Loucy (cell line): ENCODE data around the gene STMN3.

Source experiments
- H2AFZ ChIP-seq: fragments of 200-600 bp; sonication (generic); 2 replicates; pipeline ENCODE4 v1.6.0; 2016; ENCODE audit warnings: antibody characterized with exemption, mild to moderate bottlenecking, low read length, moderate library complexity
- H3F3A ChIP-seq: fragments of 200-600 bp; 2 replicates; pipeline ENCODE4 v1.6.0; 2016; ENCODE audit warnings: antibody characterized with exemption, low read depth, mild to moderate bottlenecking
- H3K27me3 ChIP-seq: fragments of 200-600 bp; sonication (generic); 2 replicates; pipeline ENCODE4 v1.6.1; 2014; ENCODE audit warnings: low read length, mild to moderate bottlenecking; ENCODE audit not compliant: insufficient read depth, poor library complexity, severe bottlenecking
- H3K36me3 ChIP-seq: fragments of 200-600 bp; sonication (generic); 2 replicates; pipeline ENCODE4 v1.6.1; 2016; ENCODE audit warnings: low read length; ENCODE audit not compliant: insufficient read depth
- H3K4me1 ChIP-seq: fragments of 200-600 bp; sonication (generic); 2 replicates; pipeline ENCODE4 v1.5.1; 2014; ENCODE audit warnings: low read length, mild to moderate bottlenecking; ENCODE audit not compliant: insufficient read depth, poor library complexity, severe bottlenecking
- H3K4me2 ChIP-seq: fragments of 200-600 bp; sonication (generic); 2 replicates; pipeline ENCODE4 v1.6.0; 2014; ENCODE audit warnings: antibody characterized with exemption, low read length, low read depth, mild to moderate bottlenecking; ENCODE audit not compliant: poor library complexity, severe bottlenecking
- H3K4me3 ChIP-seq: fragments of 200-600 bp; sonication (generic); 2 replicates; pipeline ENCODE4 v1.5.1; 2014; ENCODE audit warnings: low read length, mild to moderate bottlenecking, mixed read lengths; ENCODE audit not compliant: poor library complexity, severe bottlenecking
- H3K79me2 ChIP-seq: fragments of 200-600 bp; sonication (generic); 2 replicates; pipeline ENCODE4 v1.6.1; 2014; ENCODE audit warnings: low read length; ENCODE audit not compliant: insufficient read depth
- H3K9ac ChIP-seq: fragments of 200-600 bp; sonication (generic); 2 replicates; pipeline ENCODE4 v1.6.0; 2014; ENCODE audit warnings: mild to moderate bottlenecking, low read depth, low read length, moderate library complexity; ENCODE audit not compliant: poor library complexity, severe bottlenecking
- H3K9me2 ChIP-seq: fragments of 200-600 bp; sonication (generic); replicated peaks from 2 replicates; pipeline ENCODE4 v1.6.1; 2016; ENCODE audit warnings: low read depth, low read length, mixed read lengths
- H3K9me3 ChIP-seq: fragments of 200-600 bp; sonication (generic); 2 replicates; pipeline ENCODE4 v1.6.1; 2014; ENCODE audit warnings: mild to moderate bottlenecking, antibody characterized with exemption, low read length, low read depth; ENCODE audit not compliant: insufficient read depth
- H4K20me1 ChIP-seq: fragments of 200-600 bp; sonication (generic); 2 replicates; pipeline ENCODE4 v1.6.0; 2014; ENCODE audit warnings: antibody characterized with exemption, low read length, mild to moderate bottlenecking; ENCODE audit not compliant: insufficient read depth, poor library complexity, severe bottlenecking
- EZH2phosphoT487 ChIP-seq: fragments of 200-600 bp; IDR thresholded peaks from 2 replicates; pipeline ENCODE4 v1.6.1; 2018; ENCODE audit warnings: antibody characterized with exemption, mild to moderate bottlenecking, moderate library complexity, borderline replicate concordance
- TF ChIP-seq, protein P1 (sequence below): fragments of 200-600 bp; sonication (generic); conservative IDR thresholded peaks from 2 replicates; pipeline ENCODE4 v1.5.1; 2014; ENCODE audit warnings: mild to moderate bottlenecking, antibody characterized with exemption, low read length

STMN3 gene

DNA sequence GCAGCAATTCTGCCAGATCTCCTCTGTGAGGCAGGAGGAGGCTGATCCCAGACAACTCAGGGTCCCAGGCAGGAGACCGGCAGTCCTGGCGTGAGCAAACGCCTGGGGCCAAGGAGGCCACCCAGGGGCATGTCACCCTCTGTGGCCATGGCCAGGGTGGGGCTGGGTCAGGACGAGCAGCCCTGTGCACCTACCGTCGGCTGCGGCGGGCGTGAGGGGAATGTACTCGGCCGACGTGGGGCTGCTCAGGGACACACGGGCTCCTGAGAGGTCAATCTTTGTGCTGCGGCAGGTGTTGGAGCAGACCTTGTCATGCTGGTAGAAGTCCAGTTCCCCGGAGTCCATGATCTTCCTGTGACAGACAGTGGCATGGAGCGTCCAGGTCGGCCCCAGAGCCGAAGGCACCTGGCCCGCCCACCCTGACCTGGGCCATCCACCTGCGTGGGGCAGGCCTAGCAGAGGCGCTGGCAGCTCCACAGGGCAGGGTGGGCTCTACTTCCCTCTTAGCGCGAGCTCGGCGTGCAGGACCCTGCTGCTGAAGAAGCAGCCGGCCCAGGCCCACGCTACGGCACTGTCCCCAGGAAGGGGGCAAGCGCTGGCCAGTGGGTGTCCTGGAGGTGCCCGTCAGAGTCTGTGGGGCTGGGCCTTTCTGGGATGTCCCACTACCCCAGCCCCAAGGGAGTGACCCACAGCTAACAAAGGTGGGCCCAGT, 57.7 kb downstream of the STMN3 start:
- H3K4me1 ChIP-seq: no peaks in the 10 kb centered on the region
- no peak overlapping the region for H3K9ac ChIP-seq
- no peak overlapping the region for H3K4me3 ChIP-seq
- no peaks in the 10 kb centered on the region for H4K20me1 ChIP-seq
- H3K4me2 ChIP-seq: no peak overlapping the region
- peaks cover 42% of the 10 kb centered on the region; the same call in 1 of the 2 replicates for H3K36me3 ChIP-seq
- H3K9me2 ChIP-seq: no peaks in the 10 kb centered on the region
- no peaks in the 10 kb centered on the region for H3K79me2 ChIP-seq
- H3K27me3 ChIP-seq: no peaks in the 10 kb centered on the region
- TF ChIP-seq, protein P1, sequence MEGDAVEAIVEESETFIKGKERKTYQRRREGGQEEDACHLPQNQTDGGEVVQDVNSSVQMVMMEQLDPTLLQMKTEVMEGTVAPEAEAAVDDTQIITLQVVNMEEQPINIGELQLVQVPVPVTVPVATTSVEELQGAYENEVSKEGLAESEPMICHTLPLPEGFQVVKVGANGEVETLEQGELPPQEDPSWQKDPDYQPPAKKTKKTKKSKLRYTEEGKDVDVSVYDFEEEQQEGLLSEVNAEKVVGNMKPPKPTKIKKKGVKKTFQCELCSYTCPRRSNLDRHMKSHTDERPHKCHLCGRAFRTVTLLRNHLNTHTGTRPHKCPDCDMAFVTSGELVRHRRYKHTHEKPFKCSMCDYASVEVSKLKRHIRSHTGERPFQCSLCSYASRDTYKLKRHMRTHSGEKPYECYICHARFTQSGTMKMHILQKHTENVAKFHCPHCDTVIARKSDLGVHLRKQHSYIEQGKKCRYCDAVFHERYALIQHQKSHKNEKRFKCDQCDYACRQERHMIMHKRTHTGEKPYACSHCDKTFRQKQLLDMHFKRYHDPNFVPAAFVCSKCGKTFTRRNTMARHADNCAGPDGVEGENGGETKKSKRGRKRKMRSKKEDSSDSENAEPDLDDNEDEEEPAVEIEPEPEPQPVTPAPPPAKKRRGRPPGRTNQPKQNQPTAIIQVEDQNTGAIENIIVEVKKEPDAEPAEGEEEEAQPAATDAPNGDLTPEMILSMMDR: no peak
- TF ChIP-seq EZH2phosphoT487: no peak
- no peaks in the 10 kb centered on the region for H3K9me3 ChIP-seq
- no peaks in the 10 kb centered on the region for H3F3A ChIP-seq
- H2AFZ ChIP-seq: no peak overlapping the region

DNA sequence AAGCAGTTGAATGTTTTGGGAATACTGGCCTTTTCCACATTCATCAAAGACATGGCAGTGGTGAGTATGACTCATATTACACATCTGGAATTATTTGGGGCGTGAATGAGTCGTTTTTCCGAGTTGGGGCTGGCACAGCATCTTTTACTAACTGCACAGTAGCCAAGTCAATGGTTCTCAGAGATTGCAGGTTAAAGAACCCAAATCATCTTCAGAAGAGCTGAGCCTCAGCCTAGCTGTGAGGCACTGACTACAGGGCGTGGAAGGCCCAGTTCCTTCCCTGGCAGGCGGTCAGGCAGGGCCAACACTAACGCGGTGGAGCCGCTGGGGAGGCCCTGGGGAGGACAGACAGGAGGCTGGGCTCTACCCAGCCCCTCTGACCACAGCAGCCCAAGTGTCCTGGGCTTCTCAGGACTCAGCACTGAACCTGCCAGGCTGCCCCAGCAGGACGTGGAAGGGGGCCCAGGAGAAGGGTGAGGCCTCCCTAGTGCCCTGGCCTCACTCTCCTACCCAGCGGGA, 59.1 kb downstream of the STMN3 start:
- peaks cover 30% of the 10 kb centered on the region; the same call in 1 of the 2 replicates for H3K36me3 ChIP-seq

DNA sequence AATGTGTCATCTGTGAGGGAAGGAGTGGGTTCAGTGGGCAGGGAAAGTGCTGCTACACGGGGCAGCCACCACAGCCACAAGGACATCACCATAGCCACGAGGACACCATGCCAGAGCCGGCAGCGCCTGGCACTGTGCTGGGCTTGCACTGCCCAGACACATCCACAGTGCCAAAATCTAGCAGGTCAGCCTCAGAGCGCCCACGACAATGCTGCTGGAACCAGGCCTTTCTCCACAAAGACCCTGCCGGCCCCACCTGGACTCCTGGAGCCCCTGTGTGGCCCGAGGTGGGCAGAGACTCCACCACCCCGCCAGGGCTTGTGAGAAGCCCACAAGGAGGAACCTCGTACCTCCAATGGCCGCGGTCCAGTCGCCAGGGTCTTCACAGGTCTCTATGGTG, 60.6 kb downstream of the STMN3 start:
- Histone ChIP-seq H3K4me3 (no peak overlapping the region), H3K36me3 (peaks cover 18% of the 10 kb centered on the region; the same call in 1 of the 2 replicates), H3K27me3 (no peaks in the 10 kb centered on the region), H3K9me3 (no peaks in the 10 kb centered on the region), H3K4me1 (no peaks in the 10 kb centered on the region), H3K79me2 (no peaks in the 10 kb centered on the region), H4K20me1 (no peaks in the 10 kb centered on the region), H3K4me2 (no peak overlapping the region), H3F3A (no peaks in the 10 kb centered on the region), H3K9me2 (no peaks in the 10 kb centered on the region), H2AFZ (no peak overlapping the region), H3K9ac (no peak overlapping the region)
- TF ChIP-seq, protein P1: no peak
- TF ChIP-seq EZH2phosphoT487: no peak

More for the DNA sequence above, 59.1 kb downstream of the STMN3 start:
- Histone ChIP-seq H3K9me2 (no peaks in the 10 kb centered on the region), H3K4me1 (no peaks in the 10 kb centered on the region), H3K4me2 (no peak overlapping the region), H3K9me3 (no peaks in the 10 kb centered on the region), H3K27me3 (no peaks in the 10 kb centered on the region), H3K9ac (no peak overlapping the region), H4K20me1 (no peaks in the 10 kb centered on the region), H3F3A (no peaks in the 10 kb centered on the region), H3K4me3 (no peak overlapping the region), H2AFZ (no peak overlapping the region), H3K79me2 (no peaks in the 10 kb centered on the region)
- TF ChIP-seq, protein P1: no peak
- no peak for TF ChIP-seq EZH2phosphoT487
